GOT3 (cell line): ENCODE results near the gene ICAM4.
"Not testable (repeated sequence)": the region's sequence is repeated elsewhere in the genome, so short reads cannot be mapped to it uniquely, and the experiment has no call there.

Source experiments
- DNase-seq: peaks from one replicate; lab custom pipeline; 2025; ENCODE audit warnings: mixed read lengths; lab: John Stamatoyannopoulos, UW

ICAM4 gene, protein sequence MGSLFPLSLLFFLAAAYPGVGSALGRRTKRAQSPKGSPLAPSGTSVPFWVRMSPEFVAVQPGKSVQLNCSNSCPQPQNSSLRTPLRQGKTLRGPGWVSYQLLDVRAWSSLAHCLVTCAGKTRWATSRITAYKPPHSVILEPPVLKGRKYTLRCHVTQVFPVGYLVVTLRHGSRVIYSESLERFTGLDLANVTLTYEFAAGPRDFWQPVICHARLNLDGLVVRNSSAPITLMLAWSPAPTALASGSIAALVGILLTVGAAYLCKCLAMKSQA

DNA sequence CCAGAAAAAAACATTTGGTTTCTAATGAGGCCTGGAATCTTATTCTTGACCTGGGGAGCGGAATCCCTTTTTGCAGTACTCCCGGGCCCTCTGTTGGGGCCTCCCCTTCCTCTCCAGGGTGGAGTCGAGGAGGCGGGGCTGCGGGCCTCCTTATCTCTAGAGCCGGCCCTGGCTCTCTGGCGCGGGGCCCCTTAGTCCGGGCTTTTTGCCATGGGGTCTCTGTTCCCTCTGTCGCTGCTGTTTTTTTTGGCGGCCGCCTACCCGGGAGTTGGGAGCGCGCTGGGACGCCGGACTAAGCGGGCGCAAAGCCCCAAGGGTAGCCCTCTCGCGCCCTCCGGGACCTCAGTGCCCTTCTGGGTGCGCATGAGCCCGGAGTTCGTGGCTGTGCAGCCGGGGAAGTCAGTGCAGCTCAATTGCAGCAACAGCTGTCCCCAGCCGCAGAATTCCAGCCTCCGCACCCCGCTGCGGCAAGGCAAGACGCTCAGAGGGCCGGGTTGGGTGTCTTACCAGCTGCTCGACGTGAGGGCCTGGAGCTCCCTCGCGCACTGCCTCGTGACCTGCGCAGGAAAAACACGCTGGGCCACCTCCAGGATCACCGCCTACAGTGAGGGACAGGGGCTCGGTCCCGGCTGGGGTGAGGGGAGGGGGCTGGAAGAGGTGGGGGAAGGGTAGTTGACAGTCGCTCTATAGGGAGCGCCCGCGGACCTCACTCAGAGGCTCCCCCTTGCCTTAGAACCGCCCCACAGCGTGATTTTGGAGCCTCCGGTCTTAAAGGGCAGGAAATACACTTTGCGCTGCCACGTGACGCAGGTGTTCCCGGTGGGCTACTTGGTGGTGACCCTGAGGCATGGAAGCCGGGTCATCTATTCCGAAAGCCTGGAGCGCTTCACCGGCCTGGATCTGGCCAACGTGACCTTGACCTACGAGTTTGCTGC is at the start of gene ICAM4:
Gene ICAM4, plus strand, starts transcription at position 153 of the 935 bp plus-strand sequence. Its CDS starts 58 bp downstream, at position 211.
- DNase-seq = no peak

GRCh38 chr19:10237702-10238101 is 49.1 kb upstream of the ICAM4 start:
- no peak for DNase-seq

GRCh38 chr19:10238172-10238783 is 48.5 kb upstream of the ICAM4 start:
- DNase-seq = no peak

DNA sequence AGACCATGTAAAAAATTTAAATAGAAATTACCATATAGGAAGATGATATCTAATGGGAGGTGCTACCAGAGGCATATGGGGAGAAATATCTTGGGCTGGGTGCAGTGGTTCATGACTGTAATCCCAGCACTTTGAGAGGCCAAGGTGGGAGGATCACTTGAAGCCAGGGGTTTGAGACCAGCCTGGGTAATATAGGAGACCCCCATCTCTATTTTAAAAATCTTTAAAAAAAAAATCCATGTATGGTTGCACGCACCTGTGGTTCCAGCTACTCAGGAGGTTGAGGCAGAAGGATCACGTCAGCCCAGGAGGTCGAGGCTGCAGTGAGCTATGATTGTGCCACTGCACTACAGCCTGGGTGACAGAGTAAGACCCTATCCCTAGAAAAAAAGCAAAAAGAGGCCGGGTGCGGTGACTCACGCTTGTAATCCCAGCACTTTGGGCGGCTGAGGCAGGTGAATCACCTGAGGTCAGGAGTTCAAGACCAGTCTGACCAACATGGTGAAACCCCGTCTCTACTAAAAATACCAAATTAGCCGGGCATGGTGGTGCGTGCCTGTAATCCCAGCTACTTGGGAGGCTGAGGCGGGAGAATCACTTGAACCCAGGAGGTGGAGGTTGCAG is 44.8 kb upstream of the ICAM4 start:
- DNase-seq = not testable (repeated sequence)

GRCh38 chr19:10243606-10244005 is 43.1 kb upstream of the ICAM4 start:
- DNase-seq = no peak

DNA sequence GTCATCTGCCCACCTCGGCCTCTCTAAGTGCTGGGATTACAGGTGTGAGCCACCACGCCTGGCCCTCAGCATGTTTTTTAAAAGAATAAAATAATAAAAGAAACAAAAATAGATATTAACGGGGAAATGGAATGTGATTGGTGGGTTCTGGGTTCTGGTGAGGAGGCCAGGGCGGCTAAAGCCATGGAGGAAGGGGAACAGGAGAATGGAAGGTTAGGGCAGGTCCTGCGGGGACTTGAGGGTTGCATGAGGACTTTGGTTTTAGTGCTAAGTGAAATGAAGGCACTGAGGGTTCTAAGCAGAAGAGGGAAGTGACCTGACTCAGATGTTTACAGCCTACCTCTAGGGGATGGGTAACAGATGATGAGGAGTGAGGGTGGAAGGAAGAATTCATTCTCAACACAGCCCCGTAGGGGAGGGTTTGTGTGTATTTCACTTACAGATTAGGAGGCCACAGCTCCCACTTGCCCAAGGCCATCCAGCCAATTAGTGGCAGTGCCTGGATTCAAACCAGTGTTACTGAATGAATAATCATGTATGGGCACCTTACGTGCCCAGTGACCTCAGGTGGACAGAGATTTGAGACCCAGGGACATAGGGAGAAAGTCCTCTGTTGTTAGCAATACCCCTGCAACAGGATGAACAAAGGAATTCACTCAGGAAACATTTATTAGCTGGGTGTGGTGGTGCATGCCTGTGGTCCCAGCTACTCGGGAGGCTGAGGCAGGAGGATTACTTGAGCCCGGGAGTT is 41.4 kb upstream of the ICAM4 start:
- DNase-seq = no peak

GRCh38 chr19:10246511-10246910 is 40.2 kb upstream of the ICAM4 start:
- DNase-seq = no peak

DNA sequence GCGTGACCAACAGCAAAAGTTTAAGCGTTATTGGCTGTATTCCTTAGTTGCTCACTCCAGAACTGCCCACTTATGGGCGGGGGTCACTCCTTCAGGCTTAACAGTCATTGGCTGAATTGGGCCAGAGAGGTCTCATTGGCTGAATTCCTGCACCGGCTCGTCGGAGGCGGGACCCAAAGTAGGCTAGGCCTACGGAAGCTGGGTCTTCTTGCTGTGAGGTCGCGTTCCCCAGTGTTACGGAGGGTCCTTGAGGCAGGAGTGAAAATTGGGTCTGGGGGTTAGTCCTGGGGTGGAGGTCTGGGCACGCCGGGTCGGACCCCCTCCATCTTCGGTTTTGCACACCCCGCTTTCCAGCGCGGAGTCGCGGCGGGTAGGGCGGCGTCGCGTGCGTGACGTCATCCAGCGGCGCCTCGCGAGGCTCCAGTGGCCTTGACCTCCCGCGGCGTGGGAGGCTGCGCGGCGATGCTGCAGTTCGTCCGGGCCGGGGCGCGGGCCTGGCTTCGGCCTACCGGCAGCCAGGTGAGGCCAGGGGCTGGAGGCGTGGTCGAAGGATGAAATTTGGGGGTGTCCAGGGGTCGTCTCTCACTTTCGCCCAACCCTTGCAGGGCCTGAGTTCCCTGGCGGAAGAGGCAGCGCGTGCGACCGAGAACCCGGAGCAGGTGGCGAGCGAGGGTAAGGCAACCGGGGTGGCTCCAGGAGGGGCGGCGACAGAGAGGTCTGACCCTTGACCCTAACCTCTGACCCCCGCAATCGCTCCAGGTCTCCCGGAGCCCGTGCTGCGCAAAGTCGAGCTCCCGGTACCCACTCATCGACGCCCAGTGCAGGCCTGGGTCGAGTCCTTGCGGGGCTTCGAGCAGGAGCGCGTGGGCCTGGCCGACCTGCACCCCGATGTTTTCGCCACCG is 34.7 kb upstream of the ICAM4 start, which contains the start of gene MRPL4:
Gene MRPL4, plus strand, starts transcription at position 423 of the 903 bp plus-strand sequence. Its CDS starts 40 bp downstream, at position 463.
- DNase-seq = peak; percentile 90

DNA sequence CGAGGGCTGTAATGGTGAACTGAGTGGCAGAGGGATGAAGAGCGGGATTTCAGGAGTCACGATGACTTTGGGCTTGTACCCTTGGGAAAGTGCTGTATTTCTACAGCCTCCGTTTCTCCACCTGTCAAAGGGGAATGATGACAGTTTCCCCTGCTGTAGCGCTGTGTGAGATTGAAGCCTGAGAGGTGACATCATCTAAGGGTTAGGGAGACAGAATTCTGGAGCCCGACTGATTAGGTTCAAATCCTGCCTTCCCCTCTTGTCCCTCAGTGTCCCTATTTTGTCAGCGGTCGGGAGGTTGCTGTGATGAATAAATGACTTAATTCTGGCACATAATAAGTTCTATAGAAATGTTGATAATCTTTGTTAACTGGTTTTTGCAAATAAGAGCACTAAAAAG is 34.0 kb upstream of the ICAM4 start:
- DNase-seq = no peak

GRCh38 chr19:10254244-10254643 is 32.5 kb upstream of the ICAM4 start:
- DNase-seq = no peak

DNA sequence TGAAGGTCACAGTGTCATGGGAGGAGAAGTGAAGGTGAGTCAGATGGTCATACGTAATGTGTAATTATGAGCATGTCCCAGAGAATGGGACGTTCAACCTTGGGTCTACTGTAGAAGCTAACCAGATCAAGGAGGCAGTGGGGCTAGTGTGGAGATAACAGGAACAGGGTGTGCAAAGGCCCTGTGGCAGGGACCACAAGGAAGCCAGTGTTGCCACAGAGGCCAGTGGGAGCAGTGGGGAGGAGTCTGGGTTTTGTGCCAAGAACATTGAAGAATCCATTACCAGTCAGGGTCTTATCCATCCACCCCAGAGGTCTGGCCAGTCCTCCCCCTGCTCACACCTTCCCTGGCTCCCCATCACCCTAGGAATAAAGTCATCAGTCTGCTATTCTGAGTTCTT is 31.4 kb upstream of the ICAM4 start:
- DNase-seq = no peak

GRCh38 chr19:10256551-10256950 is 30.2 kb upstream of the ICAM4 start:
- DNase-seq = no peak

GRCh38 chr19:10256970-10257615 is 29.7 kb upstream of the ICAM4 start:
- no peak for DNase-seq

DNA sequence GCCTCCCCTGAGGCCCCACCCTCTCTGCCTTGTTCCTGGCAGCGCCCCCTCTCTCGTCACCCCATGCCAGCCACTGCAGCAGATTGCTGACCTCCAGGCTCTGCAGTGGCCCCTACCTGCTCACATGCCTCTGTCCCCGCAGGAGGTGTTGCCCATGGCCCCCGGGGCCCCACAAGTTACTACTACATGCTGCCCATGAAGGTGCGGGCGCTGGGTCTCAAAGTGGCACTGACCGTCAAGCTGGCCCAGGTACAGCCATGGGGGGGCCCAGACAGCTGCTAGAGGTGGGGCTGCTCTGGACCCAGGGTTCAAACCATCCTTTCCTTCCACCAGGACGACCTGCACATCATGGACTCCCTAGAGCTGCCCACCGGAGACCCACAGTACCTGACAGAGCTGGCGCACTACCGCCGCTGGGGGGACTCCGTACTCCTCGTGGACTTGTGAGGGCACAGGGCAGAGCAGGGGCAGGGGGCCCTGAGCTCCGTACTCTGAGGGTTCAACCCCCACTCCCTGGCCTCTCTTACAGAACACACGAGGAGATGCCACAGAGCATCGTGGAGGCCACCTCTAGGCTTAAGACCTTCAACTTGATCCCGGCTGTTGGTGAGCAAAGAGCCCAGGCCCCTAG is 28.6 kb upstream of the ICAM4 start:
- DNase-seq = no peak

DNA sequence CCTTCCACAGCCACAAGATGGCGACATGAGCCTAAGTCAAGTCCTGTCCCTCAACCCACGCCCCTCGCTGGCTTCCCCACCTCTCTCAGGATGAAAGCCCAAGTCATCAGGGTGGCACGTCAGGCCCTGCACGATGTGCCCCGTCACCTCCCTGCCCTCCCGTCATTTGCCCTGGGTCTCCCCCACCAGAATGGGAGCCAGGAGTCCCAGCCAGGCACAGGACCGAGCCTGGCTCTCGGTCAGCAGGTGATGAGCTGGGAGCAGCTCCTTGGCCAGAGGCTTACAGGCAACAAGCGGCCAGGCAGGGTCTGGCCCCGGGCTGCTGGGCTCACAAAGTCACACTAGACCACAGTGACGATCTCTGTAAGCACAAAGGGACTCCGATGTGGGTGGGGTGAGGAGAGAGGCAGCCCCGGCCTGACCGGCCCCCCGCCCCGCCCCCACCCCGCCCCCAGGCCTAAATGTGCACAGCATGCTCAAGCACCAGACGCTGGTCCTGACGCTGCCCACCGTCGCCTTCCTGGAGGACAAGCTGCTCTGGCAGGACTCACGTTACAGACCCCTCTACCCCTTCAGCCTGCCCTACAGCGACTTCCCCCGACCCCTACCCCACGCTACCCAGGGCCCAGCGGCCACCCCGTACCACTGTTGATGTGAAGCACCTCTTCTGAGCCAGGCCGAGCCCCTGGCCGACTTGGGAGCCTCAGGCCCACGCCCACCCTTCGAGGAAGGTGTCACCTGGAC is 27.4 kb upstream of the ICAM4 start:
- no peak for DNase-seq

DNA sequence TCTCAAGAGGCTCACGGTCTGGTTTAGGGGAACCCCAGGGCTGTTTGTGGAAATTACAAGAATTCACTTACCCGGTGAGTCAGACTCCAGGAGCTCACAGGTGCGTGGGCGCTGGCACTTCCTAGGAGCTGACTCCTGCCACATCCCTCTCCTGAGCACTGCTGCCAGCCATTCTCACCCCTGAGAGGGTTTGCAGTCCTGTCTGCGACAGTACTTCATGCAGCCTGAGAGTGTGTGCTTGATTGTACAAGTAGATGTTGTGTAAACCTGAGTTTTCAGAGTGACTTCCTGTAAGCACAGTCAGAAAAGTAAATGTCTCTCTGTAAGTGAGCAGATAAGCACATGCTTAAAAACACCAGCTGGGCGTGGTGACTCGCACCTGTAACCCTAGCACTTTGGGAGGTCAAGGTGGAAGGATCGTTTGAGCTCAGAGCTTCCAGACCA is 26.6 kb upstream of the ICAM4 start:
- no peak for DNase-seq

DNA sequence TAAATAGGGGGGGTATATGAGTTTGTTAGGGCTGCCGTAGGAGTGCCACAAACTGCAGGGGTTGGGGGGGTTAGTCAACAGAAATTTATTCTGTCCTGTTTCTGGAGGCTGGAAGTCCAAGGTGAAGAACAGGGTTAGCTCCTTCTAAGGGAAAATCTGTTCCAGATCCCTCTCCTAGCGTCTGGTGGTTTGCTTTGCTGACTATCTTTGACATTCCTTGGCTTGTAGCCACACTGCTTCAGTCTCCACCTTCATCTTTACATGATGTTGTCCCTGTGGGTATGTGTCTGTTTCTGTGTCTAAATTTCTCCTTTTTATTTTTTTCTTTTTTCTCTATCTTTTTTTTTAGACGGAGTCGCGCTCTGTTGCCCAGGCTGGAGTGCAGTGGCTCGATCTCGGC is 24.0 kb upstream of the ICAM4 start:
- DNase-seq = no peak

DNA sequence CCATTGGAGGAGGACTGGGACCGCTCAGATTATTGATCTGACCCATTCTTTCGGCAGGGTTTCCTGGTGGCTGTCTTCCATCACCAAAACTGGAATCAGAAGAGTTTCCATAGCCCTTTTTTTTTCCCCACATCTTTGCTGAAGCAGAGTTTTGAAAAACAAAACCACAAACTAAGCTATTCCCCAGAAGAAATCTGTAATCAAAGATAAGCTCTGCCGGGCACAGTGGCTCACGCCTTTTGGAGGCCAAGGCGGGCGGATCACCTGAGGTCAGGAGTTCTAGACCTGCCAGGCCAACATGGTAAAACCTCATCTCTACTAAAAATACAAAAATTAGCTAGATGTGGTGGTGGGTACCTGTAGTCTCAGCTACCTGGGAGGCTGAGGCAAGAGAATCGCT is 20.0 kb upstream of the ICAM4 start:
- no peak for DNase-seq

GRCh38 chr19:10268071-10268470 is 18.7 kb upstream of the ICAM4 start:
- no peak for DNase-seq
